NCI-H226 (cell line): ENCODE measurements around the gene BIN2.

Experiments used
- DNase-seq: peaks from one replicate; pipeline ENCODE4 v3.0.0-alpha.2; 2015

The BIN2 gene

DNA sequence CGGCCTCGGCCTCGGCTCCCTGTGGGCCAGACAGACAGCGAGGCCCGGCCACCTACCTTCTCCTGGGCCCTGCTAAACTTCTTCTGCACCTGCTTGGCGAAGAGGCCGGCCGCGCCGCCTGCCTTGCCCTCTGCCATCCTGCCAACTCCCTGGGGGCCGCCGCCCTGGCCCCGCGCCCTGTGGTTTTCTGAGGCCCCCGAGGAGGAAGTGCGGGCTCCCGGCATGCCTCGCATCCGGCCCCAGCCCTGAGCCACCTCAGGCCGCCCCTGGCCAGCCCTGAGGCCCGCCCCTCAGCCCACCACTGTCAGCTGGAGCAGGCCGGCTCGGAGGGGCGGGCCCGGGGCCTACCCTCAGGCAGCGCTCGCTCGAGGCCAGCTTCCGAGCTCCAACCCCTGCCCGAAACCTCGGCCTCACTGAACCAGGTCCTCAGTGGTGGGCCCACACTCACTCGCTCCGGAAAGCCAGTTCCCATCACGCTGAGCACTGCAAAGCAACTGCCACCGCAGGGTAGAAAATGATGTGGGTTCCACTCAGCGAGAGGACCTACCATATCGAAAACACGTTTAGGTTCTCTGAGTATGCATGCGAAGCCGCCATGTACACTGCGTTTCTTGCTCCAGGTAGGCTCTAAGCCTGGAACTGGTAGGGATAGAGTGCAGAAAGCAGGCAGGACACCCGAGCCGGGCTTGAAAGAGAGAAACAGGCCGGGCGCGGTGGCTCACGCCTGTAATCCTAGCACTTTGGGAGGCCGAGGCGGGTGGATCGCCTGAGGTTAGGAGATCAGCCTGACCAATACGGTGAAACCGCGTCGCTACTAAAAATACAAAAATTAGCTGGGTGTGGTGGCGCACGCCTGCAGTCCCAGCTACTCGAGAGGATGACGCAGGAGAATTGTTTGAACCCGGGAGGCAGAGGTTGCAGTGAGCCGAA lies at the start of gene BIN2:
TSS of gene BIN2 (minus strand) at position 209 of the 930 bp plus-strand sequence. CDS start at position 137, 72 bp downstream.
- DNase-seq = no peak

DNA sequence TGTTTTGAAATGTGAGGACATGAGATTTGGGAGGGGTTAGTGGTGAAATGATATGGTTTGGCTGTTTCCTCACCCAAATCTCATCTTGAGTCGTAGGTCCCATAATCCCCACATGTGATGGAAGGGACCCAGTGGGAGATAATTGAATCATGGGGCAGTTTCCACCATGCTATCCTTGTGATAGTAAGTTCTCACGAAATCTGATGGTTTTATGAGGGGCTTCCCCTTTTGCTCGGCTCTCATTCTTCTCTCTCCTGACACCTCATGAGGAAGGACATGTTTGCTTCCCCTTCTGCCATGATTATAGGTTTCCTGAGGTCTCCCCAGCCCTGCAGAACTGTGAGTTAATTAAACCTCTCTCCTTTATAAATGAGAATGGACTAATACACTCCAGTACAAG lies 49.2 kb upstream of the BIN2 start:
- DNase-seq = no peak

DNA sequence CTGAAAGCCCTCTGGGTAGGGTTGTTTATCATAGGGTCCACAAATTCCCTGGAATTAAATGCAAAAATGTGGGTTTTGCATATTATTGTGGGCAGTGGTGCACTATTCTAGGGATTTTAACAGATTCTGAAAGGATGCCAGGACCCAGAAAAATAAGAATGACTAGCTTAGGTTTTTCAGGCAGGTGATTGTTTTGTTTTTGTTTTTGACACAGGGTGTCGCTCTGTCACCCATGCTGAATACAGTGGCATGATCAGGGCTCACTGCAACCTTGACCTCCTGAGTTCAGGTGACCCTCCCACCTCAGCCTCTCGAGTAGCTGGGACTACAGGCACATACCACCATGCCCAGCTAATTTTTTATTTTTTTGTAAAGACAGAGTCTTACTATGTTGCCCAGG lies 48.0 kb upstream of the BIN2 start:
- DNase-seq = peak; percentile 26

GRCh38 chr12:51371295-51371953 lies 47.5 kb upstream of the BIN2 start:
- peak; percentile 99 for DNase-seq

GRCh38 chr12:51370667-51371066 lies 46.7 kb upstream of the BIN2 start:
- no peak for DNase-seq

- DNase-seq = no peak
Measured at GRCh38 chr12:51369581-51369980, 45.6 kb upstream of the BIN2 start.

DNA sequence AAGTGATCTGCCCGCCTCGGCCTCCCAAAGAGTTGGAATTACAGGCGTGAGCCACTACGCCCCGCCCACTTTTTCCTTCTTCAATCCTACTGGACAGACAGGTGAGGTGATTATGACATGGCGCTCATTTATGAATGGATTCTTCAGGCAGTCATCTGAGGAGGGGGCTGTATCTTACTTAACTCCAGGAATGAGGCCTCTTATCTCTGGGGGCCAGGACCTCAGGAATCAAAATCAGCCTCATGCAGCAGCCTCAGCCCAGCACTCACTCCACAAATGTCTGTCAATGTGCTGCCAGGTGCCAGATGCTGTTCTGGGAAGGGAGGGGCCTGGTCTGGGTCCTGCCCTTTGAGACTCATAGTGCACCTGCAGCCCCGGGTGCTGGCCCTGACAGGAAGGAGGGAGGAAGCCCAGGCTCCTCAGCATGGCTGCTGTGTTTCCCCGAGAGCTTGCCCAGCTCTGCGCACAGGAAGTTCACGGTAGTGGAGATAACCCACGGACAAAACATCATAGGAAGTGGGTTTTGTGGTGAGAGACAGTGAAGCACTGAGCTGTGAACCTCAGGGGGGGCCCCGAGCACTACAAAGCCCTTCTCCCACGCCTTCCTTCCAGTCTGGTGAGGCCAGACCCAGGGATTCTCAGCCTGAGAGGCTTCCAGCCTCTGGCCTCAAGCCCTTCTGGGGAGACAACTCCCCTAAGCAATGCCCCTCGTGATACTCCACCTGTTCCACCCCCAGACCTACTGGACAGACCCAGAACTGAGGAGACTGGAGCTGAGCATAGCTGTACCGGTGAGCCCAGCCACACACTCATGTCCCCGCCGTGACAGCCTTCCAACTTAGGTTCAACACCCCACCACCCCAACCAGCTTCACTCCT lies 44.9 kb upstream of the BIN2 start:
- DNase-seq = peak; percentile 96

- no peak for DNase-seq
Measured at GRCh38 chr12:51365276-51365675, 41.3 kb upstream of the BIN2 start.

DNA sequence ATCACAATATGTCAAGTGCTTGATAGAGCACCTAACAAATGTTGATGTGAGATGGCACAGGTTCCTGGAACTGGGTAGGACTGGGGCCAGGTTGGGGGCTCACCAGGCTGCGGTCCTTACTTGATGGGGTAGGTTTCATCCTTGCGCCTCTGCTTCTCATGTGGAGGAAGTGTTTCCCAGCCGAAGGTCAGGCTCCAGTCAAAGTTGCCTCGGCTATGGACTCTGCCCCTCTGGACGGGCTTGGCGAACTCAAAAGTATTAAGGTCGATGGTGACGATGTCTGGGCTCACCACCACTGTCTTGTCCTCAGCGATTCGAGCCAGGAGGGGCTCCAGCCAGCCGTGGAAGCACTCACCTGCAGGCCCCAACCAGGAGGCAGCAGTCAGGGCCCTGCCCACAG lies 40.0 kb upstream of the BIN2 start:
- no peak for DNase-seq

GRCh38 chr12:51362747-51363342 lies 38.9 kb upstream of the BIN2 start:
- DNase-seq = no peak

DNA sequence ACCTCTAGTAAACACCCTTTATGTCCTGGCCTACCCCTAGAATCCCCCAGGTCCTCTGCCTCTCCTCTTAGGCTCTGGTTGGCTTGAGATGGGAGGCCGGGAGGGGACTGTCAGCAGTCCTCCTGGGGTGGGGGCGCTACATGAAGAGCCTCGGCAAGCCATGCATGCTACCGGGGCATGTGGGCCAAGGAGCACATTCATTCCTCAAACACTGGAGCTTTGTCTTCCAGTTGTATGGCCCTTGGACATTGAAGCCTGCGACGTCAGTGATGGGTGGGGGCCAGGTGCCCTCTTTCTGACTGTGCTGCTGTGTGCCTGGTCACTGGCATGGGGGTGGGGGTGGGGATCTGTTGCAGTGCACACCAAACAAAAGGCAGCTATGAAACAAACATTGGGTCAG lies 38.3 kb upstream of the BIN2 start:
- no peak for DNase-seq

DNA sequence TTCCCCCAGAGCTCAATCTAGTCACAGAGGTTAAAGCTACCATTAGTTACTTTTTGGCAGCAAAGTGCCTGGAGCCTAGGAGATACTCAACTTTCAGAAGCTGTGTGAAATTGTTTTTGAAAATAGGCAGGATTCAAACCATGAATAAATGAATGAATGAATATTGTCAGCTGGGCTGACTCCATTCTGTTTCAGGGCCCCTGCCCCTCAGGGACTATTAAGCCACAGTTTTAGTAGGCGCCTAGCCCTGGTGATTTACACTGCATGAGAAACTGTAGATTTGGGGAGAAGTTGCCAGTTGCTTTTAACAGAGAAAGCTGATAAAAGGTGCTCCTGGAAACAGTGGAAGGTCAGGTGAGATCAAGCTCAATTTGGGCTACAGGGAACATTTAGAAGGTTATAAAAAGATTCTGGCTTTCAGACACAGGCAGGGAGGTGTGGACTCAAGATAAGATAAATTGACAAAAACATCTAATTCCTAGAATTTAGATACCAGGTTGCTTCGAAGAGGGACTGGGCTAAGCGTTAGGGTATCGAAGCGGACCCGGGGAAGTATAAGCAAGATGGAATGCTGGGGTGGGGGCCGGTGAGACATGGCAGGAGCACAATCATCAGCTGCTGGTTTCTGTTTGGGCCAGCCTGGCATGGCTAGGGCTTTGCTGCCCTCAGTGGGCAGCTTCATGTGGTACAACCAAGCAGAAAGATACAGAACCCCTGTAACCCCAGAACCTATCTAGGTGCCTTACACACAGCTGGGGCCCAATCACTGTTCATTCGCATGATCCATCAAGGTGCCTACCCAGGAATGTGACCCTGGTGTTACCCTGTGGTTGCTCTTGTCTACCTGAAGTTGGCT lies 37.4 kb upstream of the BIN2 start:
- DNase-seq = no peak

DNA sequence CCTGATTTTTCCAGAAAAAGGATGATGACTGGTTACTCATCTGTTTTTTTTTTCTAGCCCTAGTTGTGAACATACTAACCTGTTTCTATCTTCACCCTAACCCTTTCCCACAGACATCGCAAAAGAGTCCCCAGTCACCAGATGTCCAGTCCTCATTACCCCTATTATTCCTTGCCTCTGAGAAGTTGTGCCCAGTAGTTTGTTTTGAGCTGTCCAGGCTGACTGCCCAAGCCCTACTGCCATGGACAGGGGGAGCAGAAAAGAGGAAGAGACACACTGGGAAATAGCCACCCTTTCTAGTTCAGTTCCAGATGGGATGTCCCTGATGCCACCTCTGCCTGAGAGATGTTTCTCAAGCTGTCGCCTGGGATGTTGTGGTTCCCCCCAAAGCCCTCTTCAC lies 36.3 kb upstream of the BIN2 start:
- no peak for DNase-seq

- DNase-seq = no peak
Measured at GRCh38 chr12:51359851-51360250, 35.9 kb upstream of the BIN2 start.

DNA sequence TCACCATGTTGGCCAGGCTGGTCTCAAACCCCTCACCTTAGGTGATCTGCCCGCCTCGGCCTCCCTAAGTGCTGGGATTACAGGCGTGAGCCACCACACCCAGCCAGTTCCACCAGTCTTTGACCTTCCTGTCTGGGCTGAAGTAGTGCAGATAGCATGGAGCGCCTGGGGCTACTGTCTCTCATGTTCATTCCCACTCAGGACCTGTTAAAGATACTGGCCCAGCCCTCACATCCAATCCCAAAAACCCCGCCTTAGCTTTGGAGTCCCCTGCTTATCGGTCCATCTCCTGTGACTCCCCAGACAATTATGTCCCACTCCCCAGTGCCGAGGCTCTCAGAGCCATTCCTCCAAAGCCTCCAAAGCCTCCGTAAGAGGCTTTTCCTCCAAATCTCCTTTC lies 34.5 kb upstream of the BIN2 start:
- no peak for DNase-seq

DNA sequence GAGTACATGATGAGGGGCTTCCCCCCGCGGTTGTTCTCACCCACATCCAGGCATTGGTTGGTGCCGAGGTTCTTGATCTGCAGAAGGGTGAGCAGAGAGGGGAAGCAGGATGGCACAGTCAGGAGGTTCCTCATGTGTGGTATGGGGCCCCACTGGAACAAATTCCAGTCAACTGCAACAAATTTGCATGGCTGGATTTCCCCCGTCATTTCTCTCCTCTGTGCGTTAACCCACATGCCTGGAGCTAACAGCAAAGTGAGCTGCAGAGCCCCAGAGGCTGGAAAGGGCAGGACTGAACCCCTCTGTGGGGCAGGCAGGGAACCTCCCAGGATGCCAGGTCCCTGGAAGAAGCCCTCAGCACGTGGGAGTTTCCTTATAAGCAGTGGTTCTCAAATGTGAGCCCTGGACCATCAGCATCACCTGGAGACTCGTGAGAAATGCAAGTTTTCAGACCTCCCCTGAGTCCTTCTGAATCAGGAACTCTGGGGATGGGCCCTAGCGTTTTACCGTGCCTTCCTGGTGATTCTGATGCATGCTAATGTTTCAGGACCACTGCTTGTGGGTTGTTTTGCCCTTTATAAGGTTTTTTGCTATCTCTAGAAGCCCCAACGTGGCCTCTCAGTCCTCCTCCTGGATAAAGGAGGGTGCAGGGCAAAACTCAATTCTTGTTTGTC lies 33.5 kb upstream of the BIN2 start:
- no peak for DNase-seq

DNA sequence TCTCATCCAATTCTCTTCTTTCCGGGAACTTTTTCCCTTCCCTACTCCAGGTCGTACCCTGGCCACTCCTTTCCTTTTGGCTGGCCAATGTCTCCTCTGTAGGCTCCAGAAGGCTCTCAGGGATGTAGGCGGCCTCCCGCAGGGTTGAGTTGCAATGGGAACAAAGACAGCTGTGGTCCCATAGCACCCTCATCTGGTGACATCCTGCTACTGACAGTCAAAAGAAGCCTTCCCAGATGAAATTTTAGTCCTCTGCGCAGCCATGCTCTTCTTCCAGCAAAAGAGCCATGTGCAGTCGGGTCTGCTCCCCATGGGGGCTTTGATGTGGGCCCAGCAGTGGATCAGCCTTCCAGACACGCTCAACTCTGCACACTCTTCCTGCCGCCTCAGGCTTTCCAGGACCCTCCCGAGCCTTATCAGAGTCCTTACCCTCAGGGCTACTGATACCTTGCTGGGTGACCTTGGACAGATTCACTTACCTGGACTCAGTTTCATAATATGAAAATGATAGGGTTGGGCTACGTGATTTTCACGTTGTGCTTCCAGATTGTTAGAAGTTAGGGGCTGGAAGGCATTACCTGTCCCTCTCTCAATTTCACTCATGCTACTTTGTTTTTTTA lies 28.0 kb upstream of the BIN2 start:
- peak; percentile 45 for DNase-seq

DNA sequence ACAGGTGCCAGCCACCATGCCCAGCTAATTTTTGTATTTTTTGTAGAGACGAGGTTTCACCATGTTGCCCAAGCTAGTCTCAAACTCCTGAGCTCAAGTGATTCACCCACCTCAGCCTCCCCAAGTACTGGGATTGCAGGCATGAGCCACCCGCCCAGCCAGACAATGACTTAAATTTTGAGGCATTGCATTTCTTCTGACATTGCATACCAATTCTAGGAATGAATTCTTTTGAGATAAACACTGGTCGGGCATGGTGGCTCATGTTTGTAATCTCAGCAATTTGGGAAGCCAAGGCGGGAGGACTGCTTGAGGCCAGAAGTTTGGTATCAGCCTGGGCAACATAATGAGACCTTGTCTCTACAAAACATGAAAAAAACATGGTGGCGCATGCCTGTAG lies 25.1 kb upstream of the BIN2 start:
- DNase-seq = peak; percentile 85

- peak; percentile 25 for DNase-seq
Measured at GRCh38 chr12:51348116-51348515, 24.1 kb upstream of the BIN2 start.

GRCh38 chr12:51346581-51346980 lies 22.6 kb upstream of the BIN2 start, which contains the start of gene CELA1:
Gene CELA1, minus strand, starts transcription at chr12:51346679. Its CDS starts 41 bp downstream, at chr12:51346638.
- DNase-seq = no peak

DNA sequence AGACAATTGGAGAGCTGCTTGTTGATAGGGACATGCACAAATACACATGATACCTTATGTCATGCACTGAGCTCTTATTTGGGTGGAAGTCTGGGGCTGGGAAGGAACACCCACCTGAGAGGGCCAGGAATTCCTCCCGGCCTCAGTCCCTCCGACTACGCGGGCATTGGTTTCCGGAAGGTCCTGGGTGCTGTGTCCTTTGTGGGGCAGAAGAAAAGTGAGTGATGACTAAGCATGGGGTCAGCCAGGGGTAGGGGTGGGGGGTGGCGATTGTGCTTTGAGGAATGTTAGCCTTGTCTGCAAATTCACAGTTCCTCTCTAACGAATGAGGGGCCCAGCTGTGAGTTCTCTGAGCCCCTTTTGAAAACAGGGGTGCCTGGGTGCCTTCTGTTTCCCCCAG lies 21.7 kb upstream of the BIN2 start:
- no peak for DNase-seq
